Mucosa of descending colon (tissue), 3 donors: ENCODE data around the gene TMEM51. TPM values are rescaled to one million over a fixed set of nuclear protein-coding genes. Genes with fewer than 3 reads are reported as not detected.

ENCODE experiments used
- ATAC-seq: fragments of 200-7000 bp; cut with Tn5 transposase; one replicate; pipeline ENCODE4 v1.9.1; 2020; ENCODE audit warnings: mild to moderate bottlenecking, moderate library complexity
- DNase-seq, 3 donors: peaks; one replicate each; pipeline ENCODE4 v3.0.0-alpha.2; 2020
- H3K36me3 ChIP-seq: fragments of 200-600 bp; one replicate; pipeline ENCODE4 v1.8.0; 2021; ENCODE audit warnings: low read depth, mild to moderate bottlenecking
- H3K4me1 ChIP-seq: fragments of 200-600 bp; one replicate; pipeline ENCODE4 v1.8.0; 2021; ENCODE audit warnings: low read depth, mild to moderate bottlenecking
- H3K4me3 ChIP-seq: fragments of 200-600 bp; one replicate; pipeline ENCODE4 v1.8.0; 2021; ENCODE audit warnings: mild to moderate bottlenecking
- H3K9me3 ChIP-seq: fragments of 200-600 bp; one replicate; pipeline ENCODE4 v1.8.0; 2021; ENCODE audit warnings: mild to moderate bottlenecking
- intact Hi-C, 2 donors: fragments of 100-400 bp; cut with DNase I in 1 of 2; cut with micrococcal nuclease in 1 of 2; formaldehyde crosslinking; loops; one replicate each; pipeline versions ENCODE4 v1.11.0 to v1.11.1; 2022; cut with DNase I, micrococcal nuclease
- total RNA-seq, 3 donors: library from RNA; stranded (reverse); fragmentation: NEBNext Ultra II Directional in 2 of 3; extraction: Animal tissue kit (Norgen Biotek cat#: 25700) in 2 of 3; gene quantifications; one replicate each; pipeline versions ENCODE4 v1.2.1 to v1.2.4, GENCODE V29; 2021 to 2023
- TF ChIP-seq, protein P1 (sequence below): fragments of 200-600 bp; IDR thresholded peaks from one replicate; pipeline ENCODE4 v1.8.0; 2022; ENCODE audit warnings: antibody characterized with exemption, mild to moderate bottlenecking
- donor health status: DM: no; HTN: no; CAD: no; lungs with moderate emphysema.
- donor health status: DM: no; HTN: no; CAD: no.
- donor health status: DM: no; HTN: yes; CAD: no.

Gene TMEM51
- total RNA-seq, 3 donors from 2014 or later: 19.1 to 31.8 (median 26.6) TPM

DNA sequence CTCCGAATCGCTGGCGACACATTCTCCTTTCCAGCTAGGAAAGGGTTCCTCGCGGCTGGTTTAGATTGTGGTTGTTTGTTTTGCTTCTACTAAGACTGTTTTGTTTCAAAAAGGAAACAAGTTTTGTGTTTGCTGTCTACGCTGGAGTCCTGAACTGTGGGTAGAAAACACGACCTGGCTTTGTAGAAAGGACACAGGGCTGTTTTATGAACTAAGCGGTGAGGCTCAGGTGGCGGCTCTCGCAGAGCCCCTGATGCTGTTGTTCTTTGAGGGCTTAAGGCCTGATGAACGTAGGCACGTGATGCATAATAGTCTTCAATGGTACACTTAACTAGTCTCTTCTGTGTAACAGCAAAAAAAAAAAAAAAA, 66.5 kb downstream of the TMEM51 start:
- Histone ChIP-seq H3K9me3 (no peaks in the 10 kb centered on the region), H3K36me3 (no peaks in the 10 kb centered on the region), H3K4me3 (no peak overlapping the region), H3K4me1 (peaks cover 19% of the 10 kb centered on the region)
- TF ChIP-seq, protein P1, sequence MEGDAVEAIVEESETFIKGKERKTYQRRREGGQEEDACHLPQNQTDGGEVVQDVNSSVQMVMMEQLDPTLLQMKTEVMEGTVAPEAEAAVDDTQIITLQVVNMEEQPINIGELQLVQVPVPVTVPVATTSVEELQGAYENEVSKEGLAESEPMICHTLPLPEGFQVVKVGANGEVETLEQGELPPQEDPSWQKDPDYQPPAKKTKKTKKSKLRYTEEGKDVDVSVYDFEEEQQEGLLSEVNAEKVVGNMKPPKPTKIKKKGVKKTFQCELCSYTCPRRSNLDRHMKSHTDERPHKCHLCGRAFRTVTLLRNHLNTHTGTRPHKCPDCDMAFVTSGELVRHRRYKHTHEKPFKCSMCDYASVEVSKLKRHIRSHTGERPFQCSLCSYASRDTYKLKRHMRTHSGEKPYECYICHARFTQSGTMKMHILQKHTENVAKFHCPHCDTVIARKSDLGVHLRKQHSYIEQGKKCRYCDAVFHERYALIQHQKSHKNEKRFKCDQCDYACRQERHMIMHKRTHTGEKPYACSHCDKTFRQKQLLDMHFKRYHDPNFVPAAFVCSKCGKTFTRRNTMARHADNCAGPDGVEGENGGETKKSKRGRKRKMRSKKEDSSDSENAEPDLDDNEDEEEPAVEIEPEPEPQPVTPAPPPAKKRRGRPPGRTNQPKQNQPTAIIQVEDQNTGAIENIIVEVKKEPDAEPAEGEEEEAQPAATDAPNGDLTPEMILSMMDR: no peak
- no peak for ATAC-seq
- intact Hi-C loops: no loop called here
- no peak for DNase-seq

DNA sequence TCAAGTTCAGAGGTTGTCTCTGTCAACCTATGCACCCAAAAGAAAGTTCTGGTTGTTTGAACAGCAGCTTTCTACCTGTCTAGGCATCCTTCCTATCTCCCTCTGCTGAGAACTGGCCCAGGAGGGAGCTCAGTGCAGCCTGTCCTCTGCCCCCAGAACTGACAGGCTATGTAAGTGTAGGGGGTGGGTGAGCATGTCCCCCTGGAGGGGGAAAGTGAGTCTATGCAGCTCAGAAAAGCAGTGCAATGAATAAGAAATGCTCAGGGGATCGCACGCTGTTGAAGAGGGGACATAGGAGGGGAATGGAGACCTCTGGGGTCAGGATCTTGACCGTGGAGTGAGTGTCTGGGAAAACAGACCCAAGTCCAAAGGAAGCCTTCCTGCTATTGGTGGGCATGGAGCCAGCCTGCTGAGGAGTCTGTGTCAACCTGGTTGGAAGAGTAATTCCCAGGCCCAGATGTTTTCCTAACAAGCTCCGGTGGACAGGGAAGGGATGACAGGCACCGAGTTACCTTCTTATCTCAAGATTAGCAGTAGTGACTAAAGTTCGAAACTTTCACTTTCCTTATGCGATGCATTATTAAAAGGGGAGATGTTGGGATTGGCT, 67.4 kb downstream of the TMEM51 start:
- DNase-seq: peak; percentile 67 to 78 (median 68)
- TF ChIP-seq, protein P1: no peak
- H3K4me3 ChIP-seq: no peak overlapping the region
- no peaks in the 10 kb centered on the region for H3K9me3 ChIP-seq
- intact Hi-C loops: no loop called here
- ATAC-seq: peak; percentile 90
- peaks cover 13% of the 10 kb centered on the region for H3K4me1 ChIP-seq
- H3K36me3 ChIP-seq: no peaks in the 10 kb centered on the region

DNA sequence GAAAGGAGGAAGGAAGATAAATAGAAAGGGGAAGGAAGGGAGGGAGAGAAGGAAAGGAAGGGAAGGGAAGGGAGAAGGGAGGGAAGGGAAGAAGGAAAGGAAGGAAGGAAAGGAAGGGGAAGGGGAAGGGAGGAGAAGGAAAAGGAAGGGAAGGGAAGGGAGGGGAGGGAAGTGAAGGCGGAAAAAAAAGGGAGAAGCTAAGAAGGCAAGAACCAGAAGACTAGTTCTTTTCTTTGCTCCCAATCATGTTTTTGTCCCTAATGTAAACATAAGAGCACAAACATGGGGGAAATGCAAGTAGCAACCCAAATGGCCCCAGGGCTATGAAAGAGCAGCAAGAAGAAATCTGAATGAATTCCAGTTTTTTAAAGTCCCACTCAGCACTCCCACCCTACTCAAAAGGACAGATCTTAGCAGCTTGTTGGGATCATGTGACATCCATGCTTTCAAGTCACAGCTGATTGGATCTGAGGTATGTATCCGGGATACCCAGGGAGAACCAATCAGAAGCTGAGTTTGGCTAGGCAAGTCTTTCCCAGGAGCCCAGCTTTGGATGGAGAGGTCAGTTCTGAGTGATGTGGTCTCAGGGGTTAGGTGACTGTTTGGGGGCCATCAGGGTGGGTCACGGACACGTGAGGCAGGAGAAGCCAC, 69.2 kb downstream of the TMEM51 start:
- Histone ChIP-seq H3K4me1 (peaks cover 13% of the 10 kb centered on the region), H3K9me3 (no peaks in the 10 kb centered on the region), H3K36me3 (no peaks in the 10 kb centered on the region), H3K4me3 (no peak overlapping the region)
- no peak for ATAC-seq
- TF ChIP-seq, protein P1: no peak
- intact Hi-C loops: no loop called here
- DNase-seq: no peak

DNA sequence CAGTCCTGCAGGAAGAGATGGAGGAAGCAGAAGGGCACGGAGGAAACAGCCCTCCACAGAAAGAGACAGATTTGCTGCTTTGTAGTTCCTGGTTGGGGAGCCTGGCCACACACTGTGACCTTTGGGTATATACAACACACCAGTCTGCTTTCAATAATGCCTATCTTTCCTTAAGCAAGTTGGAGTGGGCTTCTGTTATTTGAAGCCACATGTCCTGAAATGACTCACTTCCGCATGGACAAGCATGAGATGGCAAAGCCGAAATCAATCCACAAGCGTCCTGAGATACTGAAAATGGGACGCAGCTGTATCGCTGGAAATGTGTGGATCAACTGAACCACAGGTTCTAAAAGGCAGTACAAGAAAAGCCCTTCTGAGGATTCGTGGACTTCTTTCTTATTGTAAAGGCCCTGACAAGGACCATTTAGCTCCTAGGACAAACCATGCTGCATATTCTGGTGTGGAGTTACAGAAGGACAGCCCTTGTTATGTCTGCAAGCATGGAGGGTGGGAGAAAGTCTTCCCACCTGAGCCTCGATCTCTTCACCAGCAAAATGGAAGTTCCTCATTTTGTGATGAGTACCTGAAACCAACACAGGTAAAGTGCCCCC, 70.8 kb downstream of the TMEM51 start:
- Histone ChIP-seq H3K4me3 (no peak overlapping the region), H3K4me1 (peaks cover 13% of the 10 kb centered on the region), H3K36me3 (no peaks in the 10 kb centered on the region), H3K9me3 (no peaks in the 10 kb centered on the region)
- ATAC-seq (no peak), DNase-seq (no peak)
- intact Hi-C loops: no loop called here
- TF ChIP-seq, protein P1: no peak

DNA sequence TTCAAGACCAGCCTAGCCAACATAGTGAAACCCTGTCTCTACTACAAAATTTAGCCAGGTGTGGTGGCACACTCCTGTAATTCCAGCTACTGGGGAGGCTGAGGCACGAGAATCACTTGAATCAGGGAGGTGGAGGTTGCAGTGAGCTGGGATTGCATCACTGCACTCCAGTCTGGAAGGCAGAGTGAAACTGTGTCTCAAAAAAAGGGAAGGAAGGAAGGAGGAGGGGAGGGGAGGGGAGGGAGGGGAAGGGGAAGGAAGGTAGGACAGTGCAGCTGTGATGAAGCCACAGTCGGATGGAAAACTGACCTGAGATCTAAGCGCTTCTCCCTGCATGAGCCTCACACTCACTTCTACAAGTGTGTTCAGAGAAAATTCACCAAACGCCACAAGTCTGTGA, 71.4 kb downstream of the TMEM51 start:
- intact Hi-C loops: no loop called here

More for the DNA sequence above, 71.4 kb downstream of the TMEM51 start:
- peaks cover 16% of the 10 kb centered on the region for H3K4me1 ChIP-seq
- no peaks in the 10 kb centered on the region for H3K36me3 ChIP-seq
- ATAC-seq (no peak), DNase-seq (no peak)
- TF ChIP-seq, protein P1: no peak
- H3K9me3 ChIP-seq: no peaks in the 10 kb centered on the region
- no peak overlapping the region for H3K4me3 ChIP-seq
